GM21515 (cell line): ENCODE results near the gene ENTPD6.
"Not testable (repeated sequence)": the region's sequence is repeated elsewhere in the genome, so short reads cannot be mapped to it uniquely, and the experiment has no call there.

Experiments used
- ATAC-seq: cut with Tn5 transposase; IDR thresholded peaks from one replicate; pipeline ENCODE4 v1.9.1; 2021; ENCODE audit not compliant: unreplicated experiment

The ENTPD6 gene

GRCh38 chr20:25195014-25195961, at the start of gene ENTPD6:
Gene ENTPD6, plus strand, starts transcription at chr20:25195712. Its CDS starts 10,825 bp downstream, at chr20:25206537.
- ATAC-seq, result peak; percentile 71

- no peak for ATAC-seq
These were observed 48.5 kb upstream of the ENTPD6 start for GRCh38 chr20:25146976-25147375.

GRCh38 chr20:25147716-25148115, 47.8 kb upstream of the ENTPD6 start:
- no peak for ATAC-seq

- no peak for ATAC-seq
These were observed 47.1 kb upstream of the ENTPD6 start for GRCh38 chr20:25148181-25148981.

- ATAC-seq, result no peak
These were observed 46.3 kb upstream of the ENTPD6 start for GRCh38 chr20:25148982-25149846.

- ATAC-seq, result no peak
These were observed 45.5 kb upstream of the ENTPD6 start for GRCh38 chr20:25150016-25150415.

- no peak for ATAC-seq
These were observed 37.5 kb upstream of the ENTPD6 start for GRCh38 chr20:25158043-25158442.

GRCh38 chr20:25160467-25160866, 35.0 kb upstream of the ENTPD6 start:
- no peak for ATAC-seq

GRCh38 chr20:25160897-25161296, 34.6 kb upstream of the ENTPD6 start:
- no peak for ATAC-seq

GRCh38 chr20:25165128-25165527, 30.4 kb upstream of the ENTPD6 start:
- ATAC-seq, result no peak

- ATAC-seq, result not testable (repeated sequence)
These were observed 29.3 kb upstream of the ENTPD6 start for GRCh38 chr20:25166105-25166782.

GRCh38 chr20:25173321-25173720, 22.2 kb upstream of the ENTPD6 start:
- no peak for ATAC-seq

- no peak for ATAC-seq
These were observed 21.6 kb upstream of the ENTPD6 start for GRCh38 chr20:25173886-25174308.

GRCh38 chr20:25176184-25176583, 19.3 kb upstream of the ENTPD6 start:
- no peak for ATAC-seq

GRCh38 chr20:25177890-25178321, 17.6 kb upstream of the ENTPD6 start:
- no peak for ATAC-seq

GRCh38 chr20:25178563-25179438, 16.7 kb upstream of the ENTPD6 start:
- no peak for ATAC-seq

GRCh38 chr20:25179439-25180089, 15.9 kb upstream of the ENTPD6 start:
- ATAC-seq, result no peak

- not testable (repeated sequence) for ATAC-seq
These were observed 11.1 kb upstream of the ENTPD6 start for GRCh38 chr20:25184391-25184790.

GRCh38 chr20:25187220-25187619, 8.3 kb upstream of the ENTPD6 start:
- no peak for ATAC-seq
